ENCODE results near the gene CHST8.

Gene CHST8

DNA sequence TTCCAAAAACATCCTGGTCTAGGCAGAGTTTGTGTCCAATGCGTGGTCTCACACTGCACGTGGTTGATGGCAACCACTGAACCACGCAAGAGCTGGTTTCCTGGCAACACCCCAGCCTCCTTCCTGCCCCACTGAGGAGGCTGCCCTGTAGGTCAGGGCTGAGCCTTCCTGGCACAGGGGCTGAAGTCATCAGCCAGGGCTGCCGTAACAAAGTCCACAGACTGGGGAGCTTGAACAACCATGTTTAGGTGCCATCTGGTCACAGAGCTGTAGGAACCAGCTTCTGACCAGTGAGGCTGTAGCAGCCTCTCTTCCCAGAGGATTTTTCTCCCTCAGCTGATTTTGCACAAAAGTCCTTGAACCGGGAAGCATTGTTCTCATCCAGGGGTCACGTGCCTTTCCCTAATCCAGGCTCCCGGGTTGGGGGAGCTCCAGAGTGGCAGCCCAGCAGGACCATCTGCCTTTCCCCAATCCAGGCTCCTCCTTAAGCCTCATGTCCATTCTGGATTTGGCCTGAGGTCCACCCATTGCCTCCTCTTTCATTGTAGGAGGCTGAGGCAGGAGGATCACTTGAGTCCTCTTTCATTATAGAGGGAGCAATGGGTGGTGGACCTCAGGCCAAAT is 53.9 kb downstream of the CHST8 start:
- DNase-seq: no peak

DNA sequence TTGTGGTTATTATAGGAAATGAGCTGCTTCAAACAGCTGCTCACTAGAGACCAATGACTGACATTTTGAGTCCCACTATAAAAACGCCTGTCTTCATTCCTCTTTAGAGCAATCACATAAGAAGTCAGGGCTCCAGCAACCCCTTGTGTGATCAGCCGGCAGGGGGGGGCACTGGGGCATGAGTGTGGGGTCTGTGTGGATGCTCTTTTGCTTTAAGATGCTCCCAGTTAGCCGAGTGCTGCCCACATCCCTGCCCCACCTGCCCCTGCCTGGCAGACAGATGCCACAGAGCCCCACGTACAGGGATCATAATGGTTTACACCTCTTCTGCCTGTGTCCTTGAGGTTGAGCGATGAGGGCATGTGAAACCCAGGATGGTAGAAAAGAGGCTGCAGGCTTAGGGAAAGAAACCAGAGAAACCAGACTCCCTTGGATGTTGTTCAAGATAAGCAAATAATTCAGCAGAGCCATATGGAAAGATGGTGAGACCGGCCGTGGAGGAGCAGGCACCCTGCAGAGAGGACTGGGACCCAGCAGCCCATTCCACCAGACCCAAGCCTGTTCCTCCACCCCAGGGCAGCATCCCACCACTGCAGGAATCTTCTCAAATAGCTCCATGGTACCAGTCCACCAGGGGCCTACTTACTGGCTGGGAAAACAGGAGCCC is 55.4 kb downstream of the CHST8 start:
- no peak for DNase-seq

DNA sequence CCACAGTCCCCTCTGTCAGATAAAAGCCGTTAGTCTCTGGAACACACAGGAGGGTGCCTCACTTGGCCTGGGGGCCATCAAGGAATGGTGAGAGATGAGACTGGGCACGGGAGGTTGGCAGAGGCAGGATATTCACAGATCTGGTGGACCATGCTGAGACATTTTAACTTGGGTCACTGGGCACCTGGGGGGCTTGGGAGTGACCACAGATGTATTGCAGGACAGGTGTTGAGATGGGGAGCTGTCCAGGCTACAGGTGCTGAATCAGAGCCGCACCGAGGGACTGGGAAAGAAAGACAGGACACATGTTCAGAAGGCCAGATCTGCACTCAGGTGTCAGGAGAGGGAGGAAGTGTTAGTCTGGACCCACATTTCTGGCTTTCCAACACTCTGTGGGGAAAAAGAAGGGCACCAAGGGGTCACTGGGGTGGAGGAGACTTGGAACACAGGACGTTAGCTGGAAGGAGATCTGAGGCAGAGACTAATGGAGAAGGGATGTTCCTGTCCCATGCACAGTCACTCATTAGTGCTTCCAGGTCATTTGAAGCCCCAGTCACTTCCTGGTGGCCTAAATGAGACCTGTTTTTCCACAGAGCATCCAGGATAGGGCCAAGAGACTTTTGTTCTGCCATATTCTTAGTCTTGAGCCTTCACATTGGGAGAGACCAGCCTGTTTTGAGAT is 56.1 kb downstream of the CHST8 start:
- no peak for DNase-seq

DNA sequence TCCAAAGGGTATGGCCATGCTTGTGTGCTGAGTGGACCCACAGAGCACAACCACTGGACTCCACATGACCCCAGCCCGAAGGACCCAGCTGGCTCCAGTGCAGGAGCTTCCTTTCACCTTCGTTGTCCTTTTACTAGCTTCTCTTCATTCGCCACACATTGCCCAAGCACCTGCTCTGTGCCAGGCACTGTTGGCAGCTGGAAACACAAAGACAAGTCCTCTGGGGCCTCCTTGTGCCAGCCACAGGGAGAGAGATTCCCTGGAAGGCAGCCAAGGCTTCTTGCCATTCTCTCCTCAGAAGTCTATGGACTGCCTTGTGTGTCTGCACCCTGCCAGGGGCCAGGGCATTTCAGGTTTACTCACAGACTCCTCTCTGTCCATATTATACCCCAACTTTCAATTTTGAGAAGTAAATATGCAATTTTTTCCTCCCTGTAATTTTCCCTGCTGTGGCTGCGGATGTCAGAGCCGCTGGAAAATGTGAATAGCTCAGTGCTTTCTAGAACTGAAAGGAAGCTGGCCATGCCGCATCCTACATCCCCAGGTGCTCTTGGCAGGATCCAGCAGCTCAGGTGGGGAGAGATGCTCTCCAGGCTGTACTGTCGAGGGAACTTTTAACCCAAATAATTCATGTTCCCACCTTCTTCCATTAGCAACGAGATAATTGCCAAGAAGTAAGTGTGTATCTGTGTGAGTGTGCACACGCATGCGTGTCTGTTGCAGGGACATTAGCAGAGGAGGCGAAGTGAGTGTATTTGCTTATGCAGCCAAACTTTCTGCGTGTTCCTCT is 57.2 kb downstream of the CHST8 start:
- DNase-seq: no peak

DNA sequence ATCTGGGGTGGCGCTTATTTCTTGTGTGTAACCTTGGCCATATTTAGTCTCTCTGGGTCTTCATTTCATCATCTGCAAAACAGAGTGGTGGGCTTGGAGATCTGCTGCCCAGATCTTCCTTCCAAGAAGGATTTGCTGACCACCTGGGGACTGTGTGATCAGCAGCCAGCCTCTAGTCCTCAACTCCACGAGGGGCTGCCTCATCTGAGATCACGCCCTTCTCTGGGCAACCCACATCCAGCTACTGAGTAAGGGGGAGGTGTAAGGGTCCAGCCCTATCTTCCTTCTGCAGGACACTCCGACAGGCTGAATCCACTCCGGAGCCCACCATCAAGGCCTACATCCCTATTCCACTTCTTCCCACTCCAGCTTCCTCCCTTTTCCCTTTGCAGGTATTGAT is 57.9 kb downstream of the CHST8 start:
- no peak for DNase-seq

DNA sequence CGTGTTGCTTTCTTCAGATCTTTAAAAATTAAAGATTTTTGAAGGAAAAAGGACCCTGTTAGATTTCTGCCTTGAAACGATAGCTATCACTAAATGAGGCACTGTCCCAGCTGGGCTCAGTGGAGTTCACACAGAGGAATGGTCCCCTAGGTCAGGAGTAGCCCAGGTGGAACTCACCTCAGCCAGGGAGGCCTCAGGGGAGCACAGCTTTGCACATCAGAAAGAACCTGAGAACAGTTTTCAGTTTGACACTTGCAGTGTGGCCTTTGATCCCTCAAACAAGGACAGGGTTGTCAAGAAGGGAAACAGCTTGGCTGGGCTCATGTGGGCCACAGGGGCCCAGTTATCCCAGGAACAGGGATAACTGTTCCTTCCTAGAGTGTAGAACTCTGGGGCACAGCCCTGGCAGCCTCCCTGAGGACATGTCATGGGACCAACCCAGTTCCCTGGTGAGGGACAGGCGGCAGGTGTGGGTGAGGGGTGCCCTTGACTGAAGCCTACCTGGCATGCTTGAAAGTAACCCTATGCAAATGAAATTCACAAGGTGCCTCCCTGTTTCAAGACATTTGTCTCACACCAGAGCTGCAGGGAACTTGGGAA is 59.4 kb downstream of the CHST8 start:
- no peak for DNase-seq

DNA sequence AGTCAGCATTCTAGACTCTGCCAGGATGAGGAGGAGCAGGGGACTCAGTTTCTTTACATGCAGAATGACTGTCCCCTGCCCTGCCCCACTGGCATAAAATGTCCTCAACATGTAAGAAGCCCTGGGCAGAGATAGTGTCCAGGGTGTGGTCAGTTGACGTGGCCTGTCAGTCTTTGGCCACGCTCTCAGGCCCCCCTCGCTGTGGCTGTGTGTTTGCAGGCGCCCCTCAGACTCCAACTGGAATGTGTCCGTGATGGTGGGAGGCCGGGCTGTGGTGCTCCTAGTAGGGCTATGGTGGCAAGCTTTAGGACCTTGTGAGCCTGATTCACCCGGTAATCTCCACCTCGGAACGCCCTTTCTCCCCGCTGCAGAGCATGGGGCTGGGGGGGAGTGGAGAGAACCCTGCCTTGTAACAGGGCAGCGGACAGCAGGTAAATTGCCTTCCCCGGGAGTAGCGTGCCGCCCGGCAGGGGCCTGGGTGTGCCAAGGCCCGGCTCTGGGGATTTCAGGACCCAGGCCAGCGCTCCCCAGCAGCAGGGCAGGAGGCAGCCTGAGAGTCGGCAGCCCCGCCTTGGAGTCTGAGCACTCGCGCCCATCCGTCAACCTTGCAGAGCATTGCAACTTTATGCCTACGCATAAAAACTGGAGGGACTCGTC is 62.3 kb downstream of the CHST8 start:
- no peak for DNase-seq

DNA sequence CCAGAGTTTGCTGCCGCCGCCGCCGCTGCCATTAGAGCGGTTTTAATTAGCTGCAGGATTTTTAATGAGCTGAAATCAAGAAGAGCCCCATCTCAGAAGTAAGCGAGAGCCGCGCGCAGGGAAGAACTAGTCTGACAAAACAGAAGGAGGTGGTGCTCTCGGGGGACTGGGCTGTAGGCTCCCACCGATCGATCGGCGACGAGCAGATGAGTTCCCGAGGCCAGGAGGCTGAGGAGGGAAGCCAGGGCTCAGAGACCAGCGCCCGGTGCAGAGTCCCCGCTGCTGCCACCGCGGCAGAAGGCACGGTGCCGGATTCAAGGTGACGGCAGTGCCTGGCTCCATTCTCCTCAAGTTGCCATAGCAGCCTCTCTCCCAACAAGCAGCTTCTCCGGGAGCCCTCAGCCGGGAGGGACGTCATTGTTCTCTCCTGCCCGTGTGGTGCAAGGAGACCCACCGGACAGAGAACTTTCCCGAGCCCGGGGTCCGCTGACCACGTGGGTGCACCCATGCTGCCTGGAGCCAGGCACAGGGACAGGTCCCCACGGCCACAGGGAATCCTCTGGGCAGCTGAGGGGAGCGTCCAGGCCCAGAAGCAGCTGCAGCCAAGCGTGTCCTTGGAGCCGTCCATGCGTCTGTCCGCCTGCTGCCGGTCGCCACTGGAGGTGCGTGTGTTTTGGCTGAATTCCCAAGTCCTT is 62.9 kb downstream of the CHST8 start:
- no peak for DNase-seq

DNA sequence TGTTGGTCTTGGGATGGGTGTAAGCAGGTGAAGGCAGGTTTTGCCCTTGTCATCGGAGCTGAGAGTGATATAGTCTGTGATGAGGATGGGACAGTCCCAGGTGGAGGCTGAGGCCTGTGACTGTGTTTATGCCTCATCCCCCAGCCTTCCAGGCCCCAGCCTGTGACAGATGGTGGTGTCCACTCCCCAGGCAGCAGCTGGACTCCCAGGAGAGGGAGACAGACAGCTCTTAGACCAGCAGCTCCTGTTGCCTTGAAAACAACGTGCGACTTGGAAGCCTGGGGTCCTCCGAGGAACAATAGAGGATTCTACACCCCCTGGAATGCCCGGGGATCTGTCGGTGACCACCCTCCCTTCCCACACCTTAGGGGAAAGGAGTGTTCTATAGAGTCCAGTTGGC is 63.8 kb downstream of the CHST8 start:
- no peak for DNase-seq

DNA sequence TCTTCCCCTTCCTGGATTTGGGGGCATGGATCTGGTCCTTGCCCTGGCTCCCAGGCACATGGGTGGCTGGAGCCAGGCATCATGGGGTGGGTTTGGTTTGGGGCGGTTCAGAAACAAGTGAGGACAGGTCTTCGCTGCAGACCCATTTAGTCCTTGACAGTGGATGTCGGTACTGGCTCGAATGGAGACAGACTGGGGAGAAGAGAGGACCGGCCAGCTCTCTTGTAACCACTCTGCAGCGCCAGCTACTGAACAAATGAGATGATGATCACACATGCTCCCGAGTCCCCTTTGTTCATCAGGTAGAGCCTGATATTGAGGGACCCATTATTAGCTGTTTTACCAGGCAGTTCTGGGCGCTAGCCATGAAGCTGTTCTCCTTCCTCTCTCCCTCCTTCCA is 64.5 kb downstream of the CHST8 start:
- DNase-seq: no peak

DNA sequence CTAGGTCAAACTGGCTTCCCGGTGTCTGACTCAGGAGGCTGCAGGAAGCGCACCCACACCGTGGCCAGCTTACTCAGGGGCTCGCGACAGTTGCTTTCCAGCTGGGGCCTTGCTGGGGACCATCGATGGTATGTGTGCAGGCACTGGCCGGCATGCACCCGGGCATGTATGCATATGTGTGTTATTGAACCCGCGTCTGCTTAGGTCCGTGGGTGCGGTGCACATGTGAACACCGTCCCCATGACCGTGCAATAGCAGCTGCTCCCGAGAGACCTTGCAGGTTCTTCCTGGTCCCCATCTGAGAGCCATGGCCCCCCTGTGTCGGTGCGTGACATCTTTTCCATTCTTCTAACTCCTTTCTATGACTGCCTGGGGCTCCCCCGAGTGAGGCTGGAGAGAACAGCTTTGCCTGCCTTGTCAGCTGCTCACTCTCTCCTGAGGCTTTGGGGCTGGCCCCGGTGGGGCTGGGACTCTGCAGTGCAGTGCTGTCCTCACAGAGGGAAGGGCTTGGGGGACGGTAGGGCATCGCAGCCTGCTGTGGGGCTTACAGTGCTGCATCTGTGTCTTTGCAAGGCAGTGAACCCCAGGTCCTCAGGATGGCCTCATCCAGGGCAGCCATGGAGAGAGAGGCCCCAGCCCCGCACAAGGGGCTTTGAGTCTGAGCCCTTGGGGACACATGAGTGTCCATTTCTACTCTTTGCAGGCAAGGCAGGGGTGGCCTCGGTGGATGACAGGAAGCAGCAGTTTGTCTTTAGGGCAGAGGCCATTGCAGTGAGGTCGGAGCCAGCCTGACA is 65.1 kb downstream of the CHST8 start:
- no peak for DNase-seq

DNA sequence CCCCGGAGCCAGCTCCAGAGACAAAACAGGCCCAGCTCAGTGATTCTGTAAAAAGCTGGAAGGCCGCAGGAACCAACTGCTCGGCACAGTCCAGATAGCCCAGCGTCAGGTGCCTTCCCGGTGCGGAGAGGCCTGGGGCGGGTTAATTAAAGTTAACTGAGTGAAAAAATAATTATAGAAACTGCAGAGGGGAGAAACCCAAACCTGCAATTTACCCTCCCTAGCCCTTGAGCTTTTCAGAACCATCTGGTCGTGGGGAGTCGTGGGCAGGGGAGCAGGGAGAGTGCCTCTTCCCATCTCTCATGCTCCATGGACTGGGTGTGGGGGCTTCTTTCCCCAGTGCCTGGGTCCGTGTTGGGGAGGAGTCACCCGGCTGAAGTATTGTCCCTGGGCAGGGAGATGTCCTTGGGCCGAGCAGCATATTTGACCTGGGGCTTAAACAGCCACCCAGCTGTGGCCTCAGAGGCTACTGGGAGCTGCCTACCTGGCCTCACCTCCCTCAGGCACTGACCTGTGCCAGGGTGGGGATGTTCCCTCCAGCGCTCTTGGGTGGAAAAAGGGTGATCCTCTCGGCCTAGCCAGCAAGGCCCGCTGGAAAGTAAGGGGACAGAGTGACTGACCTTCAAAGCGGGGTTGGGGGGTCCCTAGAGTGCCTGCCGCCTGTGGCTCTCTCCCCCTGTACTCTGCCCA is 65.9 kb downstream of the CHST8 start:
- DNase-seq: no peak

DNA sequence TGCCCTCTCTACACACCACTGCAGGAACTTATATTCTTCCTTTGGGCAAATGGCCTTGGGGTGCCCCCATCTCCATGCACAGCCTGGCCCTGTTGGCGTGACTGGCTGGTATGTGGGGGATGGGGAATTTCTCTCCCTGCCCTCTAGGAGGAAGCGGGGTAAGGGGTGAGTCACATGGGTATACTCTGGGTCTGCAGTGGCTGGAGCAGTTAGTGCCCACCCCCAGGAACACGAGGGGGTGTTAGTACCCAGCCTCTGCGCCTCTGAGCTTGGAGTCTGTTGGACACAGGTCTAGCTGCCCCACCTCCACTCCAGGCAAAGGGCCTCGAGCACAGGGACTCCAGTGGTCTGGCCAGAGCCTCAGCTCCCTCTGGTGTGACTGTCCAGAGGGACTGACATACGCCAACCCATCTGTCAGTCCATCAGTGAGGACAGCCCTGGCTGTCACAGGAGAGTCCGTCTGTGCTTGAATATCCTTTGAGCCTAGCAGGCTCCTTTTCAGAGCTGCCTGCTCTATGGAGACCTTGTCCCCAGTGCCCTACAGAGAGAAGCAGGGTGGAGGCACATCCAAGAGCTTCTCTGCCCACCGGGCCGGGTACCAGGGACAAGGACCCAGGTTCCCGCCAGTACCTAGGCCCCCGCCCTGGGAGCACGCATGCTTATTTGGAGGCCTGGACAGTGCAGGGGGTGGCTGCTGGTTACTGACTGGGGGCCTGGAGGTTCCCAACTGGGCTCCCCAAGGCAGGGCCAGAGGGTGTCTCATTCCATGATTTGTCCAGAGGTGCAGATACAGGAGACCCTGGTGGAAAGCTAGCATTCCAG is 66.6 kb downstream of the CHST8 start:
- DNase-seq: no peak

DNA sequence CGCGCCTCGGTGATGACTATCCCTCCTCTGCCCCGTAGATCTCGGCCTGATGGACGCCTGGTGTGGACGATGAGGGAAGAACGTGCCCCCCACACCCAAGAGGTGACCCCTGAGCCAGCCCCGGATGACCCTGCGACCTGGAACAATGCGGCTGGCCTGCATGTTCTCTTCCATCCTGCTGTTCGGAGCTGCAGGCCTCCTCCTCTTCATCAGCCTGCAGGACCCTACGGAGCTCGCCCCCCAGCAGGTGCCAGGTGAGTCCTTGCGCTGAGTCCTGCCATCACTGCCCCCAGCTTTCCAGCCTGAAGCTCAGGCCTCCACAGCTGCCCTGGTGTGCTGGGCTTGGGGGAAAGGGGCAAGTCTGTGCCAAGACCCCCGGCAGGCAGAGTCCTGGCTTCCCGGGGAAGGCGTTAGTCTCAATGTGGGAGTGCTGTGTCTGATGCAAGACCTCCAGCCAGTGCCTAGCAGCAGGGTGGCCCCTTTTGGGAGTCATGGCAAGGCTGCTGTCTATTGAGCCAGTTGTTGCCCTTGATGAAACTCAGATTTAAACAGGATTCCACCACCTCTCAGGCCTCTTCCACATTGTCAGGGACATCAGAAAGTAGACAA is 67.5 kb downstream of the CHST8 start:
- no peak for DNase-seq

DNA sequence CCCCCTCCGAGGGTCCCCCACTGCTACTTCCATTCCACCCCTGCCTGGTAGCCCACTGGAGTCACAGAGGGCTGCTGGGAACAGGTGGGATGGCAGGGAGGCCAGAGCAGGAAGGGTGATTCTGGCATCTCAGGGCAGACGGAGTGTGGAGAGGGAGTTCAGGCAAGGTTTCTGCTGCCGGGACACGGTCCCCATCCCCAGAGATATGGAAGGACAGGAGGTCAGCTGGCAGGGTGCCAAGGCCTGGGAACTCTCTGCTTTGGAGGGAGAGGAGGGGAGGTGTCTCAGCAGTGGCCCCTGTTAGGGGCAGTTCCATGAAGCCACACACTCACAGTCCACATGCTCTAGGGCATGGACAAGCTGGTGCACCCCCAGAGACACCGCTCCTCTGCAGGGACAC is 68.1 kb downstream of the CHST8 start:
- DNase-seq: no peak

DNA sequence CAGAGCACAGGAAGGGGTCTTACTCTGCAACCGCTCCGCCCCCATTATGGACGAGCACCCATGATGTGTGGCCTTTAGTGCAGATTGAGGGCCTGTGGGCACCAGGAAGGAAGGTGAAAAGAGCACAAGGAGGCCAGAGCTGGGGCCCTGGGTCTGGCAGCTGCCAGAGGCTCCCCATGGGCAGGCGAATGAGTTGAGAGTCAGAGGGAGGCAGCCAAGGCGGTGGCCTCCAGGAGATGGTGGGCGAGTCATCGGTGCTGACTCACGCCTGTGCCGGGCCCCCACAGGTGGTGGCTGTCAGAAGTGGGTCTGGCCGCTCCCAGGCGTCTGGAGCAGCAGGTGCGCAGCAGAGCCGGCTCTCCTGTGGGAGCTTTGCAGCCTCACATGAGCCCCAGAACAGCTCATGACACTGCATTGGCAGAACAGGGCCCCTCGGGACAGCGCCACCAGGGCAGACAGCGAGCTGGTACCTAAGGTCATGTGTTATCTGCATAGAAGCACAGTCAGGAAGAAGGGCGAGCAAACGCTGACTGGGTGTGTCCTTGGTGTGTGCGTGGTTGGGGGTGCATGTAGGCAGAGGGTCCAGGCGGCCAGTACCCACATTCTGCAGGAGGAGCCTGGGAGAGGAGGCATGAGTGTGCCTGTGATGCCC is 68.8 kb downstream of the CHST8 start:
- no peak for DNase-seq

DNA sequence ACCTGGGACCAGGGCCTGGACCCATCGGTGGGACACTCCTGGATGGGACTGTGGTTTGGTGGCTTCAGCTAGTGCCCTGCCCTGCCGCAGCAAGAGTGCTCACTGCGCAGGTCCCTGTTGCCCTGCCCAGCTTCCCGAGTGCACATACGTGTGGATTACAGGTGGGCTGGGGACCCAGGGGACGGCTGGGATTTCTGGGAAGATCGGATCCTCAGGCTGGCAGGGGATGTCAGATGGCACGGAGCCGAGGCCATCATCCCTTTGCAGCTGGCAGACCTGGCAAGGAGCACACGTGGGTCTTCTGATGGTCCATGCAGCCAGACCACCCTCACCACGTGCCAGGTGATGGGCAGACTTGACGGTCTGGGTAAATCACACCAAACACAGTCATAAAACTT is 69.3 kb downstream of the CHST8 start:
- DNase-seq: no peak

DNA sequence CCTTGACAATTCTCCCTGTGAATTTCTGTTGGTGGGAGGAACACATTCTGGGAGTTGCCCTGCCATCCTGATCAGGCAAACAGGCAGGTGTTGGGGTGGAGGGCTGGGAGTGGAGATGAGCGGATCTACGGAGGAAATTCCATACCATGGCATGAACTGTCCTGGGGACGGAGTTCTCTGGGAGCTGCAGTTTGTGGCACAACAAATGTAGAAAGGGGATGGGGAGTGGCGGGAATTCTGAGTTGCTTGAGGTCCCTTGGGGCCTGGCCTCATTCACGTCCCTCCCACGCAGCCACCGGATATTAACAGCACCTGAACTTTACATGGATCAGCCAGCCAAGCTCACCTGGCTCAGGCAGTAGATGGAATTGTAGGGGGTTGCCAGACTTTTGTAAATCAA is 70.0 kb downstream of the CHST8 start:
- no peak for DNase-seq

DNA sequence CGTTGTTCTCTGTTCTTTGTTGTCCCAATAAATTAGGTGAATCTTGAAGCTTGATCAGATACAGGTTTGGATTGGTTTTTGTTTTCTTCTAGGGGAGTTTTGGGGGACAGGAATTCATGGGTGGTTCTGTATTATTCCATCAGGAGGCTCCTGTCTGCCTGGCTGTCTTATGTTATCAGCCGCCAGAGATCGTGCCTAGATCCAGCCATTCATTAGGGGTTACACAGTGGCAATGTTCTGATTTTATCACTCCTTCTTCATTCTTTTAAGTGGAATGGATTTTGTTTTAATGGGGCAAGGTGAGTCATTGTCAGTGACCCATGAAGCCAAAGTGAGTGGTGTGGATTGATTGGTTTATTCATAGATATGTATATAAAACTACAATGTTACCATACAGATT is 71.9 kb downstream of the CHST8 start:
- DNase-seq: no peak

Measured in GF-D8 (cell line).